ENCODE data around the gene SCMH1.
"Not testable (repeated sequence)": the region's sequence is repeated elsewhere in the genome, so short reads cannot be mapped to it uniquely, and the experiment has no call there.

The SCMH1 gene

DNA sequence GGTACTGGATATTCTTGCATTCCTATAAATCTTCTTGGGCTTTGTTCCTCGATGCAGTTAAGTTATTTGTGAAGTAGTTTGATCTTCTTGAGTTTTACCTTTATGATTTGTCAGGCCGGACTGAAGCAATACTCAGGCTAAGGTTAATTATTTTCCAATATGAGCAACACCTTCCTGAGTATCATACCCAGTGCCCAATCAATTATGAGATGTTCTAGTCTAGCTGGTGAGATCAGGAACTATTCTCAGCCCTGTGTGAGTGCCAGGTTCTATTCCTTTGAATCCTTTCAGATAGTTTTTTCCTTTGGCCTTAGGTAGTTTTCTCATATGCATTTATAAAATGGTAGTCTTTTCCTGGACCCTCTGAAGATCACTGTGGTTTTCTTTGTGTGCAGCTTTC lies 92.5 kb downstream of the SCMH1 start:
- Histone ChIP-seq H3K27me3 (no peaks in the 10 kb centered on the region), H3K36me3 (no peaks in the 10 kb centered on the region), H3K4me1 (no peaks in the 10 kb centered on the region), H3K9me3 (no peaks in the 10 kb centered on the region), H3K4me3 (ENCODE audit: low read depth, low read length) (no peak overlapping the region)
- no peak for DNase-seq
- TF ChIP-seq, protein P1, sequence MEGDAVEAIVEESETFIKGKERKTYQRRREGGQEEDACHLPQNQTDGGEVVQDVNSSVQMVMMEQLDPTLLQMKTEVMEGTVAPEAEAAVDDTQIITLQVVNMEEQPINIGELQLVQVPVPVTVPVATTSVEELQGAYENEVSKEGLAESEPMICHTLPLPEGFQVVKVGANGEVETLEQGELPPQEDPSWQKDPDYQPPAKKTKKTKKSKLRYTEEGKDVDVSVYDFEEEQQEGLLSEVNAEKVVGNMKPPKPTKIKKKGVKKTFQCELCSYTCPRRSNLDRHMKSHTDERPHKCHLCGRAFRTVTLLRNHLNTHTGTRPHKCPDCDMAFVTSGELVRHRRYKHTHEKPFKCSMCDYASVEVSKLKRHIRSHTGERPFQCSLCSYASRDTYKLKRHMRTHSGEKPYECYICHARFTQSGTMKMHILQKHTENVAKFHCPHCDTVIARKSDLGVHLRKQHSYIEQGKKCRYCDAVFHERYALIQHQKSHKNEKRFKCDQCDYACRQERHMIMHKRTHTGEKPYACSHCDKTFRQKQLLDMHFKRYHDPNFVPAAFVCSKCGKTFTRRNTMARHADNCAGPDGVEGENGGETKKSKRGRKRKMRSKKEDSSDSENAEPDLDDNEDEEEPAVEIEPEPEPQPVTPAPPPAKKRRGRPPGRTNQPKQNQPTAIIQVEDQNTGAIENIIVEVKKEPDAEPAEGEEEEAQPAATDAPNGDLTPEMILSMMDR (IDR thresholded peaks at IDR 0.05; ENCODE audit: low read depth, low read length) = no peak

DNA sequence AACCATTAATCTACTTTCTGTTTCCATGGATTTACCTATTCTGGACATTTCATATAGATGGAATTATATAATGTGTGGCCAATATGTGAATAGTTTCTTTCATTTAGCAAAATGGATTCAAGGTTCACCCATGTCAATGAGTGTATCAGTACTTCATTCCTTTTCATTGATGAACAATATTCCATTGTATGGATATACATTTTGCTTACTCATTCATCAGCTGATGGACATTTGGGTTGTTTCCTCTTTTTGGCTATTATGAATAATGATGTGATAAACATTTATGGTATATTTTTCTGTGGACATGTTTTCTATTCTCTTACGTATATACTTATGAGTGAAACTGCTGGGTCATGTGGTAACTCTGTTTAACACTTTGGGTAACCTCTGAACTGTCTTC lies 97.8 kb downstream of the SCMH1 start:
- Histone ChIP-seq H3K27me3 (no peaks in the 10 kb centered on the region), H3K4me1 (no peaks in the 10 kb centered on the region), H3K9me3 (no peaks in the 10 kb centered on the region), H3K36me3 (peaks cover 2% of the 10 kb centered on the region; the same call in 1 of the 2 replicates), H3K4me3 (ENCODE audit: low read depth, low read length) (no peak overlapping the region)
- DNase-seq = no peak
- TF ChIP-seq, protein P1 (IDR thresholded peaks at IDR 0.05; ENCODE audit: low read depth, low read length) = no peak

DNA sequence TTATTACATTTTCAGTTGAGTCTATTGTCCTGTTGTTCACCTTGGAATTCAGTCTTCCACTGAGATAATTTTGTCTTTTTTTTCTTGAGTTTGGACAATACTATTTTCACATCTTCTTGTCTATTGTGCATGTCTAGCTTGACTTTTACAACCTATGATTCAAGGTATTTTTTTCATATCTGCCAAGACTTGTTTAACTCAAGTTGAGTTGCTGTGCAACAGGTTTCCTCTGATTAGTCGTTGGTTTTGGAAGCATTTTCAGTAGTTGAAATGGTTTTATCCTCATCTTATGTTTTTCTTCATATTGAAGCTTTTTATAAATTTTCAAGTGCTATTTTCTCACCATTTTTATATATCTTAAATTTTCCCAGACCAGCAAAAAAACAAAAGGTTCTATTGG lies 103.6 kb downstream of the SCMH1 start:
- H3K36me3 ChIP-seq = peaks cover 2% of the 10 kb centered on the region; the same call in 1 of the 2 replicates
- no peak for DNase-seq
- TF ChIP-seq, protein P1 (IDR thresholded peaks at IDR 0.05; ENCODE audit: low read depth, low read length) = no peak

DNA sequence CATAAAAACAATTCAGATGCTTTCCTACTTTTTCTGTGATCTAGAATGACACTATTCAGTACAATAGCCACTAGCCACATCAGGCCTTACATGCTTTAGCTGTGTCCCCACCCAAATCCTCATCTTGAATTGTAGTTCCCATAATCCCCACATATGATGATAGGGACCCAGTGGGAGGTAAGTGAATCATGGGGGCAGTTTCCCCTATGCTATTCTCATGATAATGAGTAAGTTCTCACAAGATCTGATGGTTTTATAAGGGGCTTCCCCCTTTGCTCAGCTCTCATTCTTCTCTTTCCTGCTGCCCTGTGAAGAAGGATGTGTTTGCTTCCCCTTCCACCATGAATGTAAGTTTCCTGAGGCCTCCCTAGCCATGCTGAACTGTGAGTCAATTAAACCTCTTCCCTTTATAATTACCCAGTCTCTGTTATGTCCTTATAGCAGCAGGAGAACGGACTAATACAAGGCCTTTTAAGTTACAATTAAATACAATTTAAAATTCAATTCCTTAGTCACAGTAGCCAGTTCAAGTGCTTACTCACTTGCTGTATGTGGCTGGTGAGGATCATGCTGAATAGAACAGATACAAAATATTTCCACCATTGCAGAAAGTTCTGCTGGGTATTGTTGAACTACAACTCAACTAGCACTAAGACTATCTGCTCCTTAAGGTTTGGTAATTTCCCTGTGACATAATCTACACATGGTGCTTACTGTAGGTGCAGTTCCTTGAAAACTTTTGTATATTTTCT lies 106.7 kb downstream of the SCMH1 start:
- Histone ChIP-seq H3K27me3 (no peaks in the 10 kb centered on the region), H3K4me3 (ENCODE audit: low read depth, low read length) (no peak overlapping the region), H3K4me1 (no peaks in the 10 kb centered on the region), H3K9me3 (no peaks in the 10 kb centered on the region), H3K36me3 (no peaks in the 10 kb centered on the region)
- no peak for DNase-seq
- TF ChIP-seq, protein P1 (IDR thresholded peaks at IDR 0.05; ENCODE audit: low read depth, low read length) = no peak

More for the DNA sequence above, 103.6 kb downstream of the SCMH1 start:
- H3K9me3 ChIP-seq = no peaks in the 10 kb centered on the region
- no peak overlapping the region for H3K4me3 ChIP-seq (ENCODE audit: low read depth, low read length)
- H3K4me1 ChIP-seq = no peaks in the 10 kb centered on the region
- no peaks in the 10 kb centered on the region for H3K27me3 ChIP-seq

DNA sequence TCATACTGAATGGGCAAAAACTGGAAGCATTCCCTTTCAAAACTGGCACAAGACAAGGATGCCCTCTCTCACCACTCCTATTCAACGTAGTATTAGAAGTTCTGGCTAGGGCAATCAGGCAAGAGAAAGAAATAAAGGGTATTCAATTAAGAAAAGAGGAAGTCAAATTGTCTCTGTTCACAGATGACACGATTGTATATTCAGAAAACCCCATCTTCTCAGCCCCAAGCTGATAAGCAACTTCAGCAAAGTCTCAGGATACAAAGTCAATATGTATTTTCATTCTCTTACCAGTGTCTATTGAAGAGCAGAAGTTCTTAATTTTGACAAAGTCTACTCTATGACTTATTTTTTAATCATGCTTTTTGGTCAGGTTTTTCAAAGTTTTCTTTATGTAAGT lies 107.8 kb downstream of the SCMH1 start:
- H3K27me3 ChIP-seq; DNase-seq; H3K36me3 ChIP-seq; H3K9me3 ChIP-seq; H3K4me3 ChIP-seq (ENCODE audit: low read depth, low read length); H3K4me1 ChIP-seq: not testable (repeated sequence)

DNA sequence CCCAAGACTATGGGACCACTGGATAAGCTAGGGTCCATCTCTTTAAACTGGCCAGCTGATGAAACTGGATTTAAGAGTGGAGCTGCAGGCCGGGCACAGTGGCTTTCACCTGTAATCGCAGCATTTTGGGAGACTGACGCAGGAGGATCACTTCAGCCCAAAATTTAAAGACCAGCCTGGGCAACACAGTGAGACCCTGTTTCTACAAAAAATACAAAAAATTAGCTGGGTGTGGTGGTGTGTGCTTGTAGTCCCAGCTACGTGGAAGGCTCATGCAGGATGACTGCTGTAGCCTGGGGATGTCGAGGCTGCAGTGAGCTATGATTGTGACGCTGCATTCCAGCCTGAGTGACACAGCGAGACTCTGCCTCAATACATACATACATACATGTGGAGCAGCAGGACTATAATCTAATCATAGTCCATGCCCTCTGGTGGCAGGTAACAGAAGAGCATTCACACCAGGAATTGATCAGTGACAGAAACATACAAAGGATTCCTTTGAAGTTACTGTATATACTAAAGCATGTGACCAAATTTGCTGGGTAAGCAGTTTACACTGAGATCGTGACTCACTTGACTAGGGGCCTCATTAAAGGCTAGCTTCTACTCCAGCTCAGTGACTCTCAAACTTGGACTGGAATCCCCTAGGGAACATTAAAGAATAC lies 119.1 kb downstream of the SCMH1 start:
- no peaks in the 10 kb centered on the region for H3K36me3 ChIP-seq
- H3K9me3 ChIP-seq = no peaks in the 10 kb centered on the region
- TF ChIP-seq, protein P1 (IDR thresholded peaks at IDR 0.05; ENCODE audit: low read depth, low read length) = peak; percentile 49
- H3K4me1 ChIP-seq = no peaks in the 10 kb centered on the region
- H3K27me3 ChIP-seq = no peaks in the 10 kb centered on the region
- peak; percentile 15 for DNase-seq
- no peak overlapping the region for H3K4me3 ChIP-seq (ENCODE audit: low read depth, low read length)

Measured in BE2C (cell line).